Astrocyte (in vitro differentiated cells and primary cell): ENCODE data around the gene SLC30A4. TPM values are rescaled to one million over a fixed set of nuclear protein-coding genes. Genes with fewer than 3 reads are reported as not detected.
A peak's percentile ranks its signal among the peaks of the same experiment; 100 is the strongest.

Experiments
- DNase-seq: peaks from one replicate; pipeline ENCODE4 v3.0.0-alpha.2; 2010; ENCODE audit warnings: low read depth
- FAIRE-seq: peaks from 2 replicates; lab custom pipeline; 2011; peaks lifted over from hg19 to GRCh38; lab: Jason Lieb, UNC
- H2AFZ ChIP-seq: 2 replicates; pipeline ENCODE4 v1.6.0; 2012; ENCODE audit warnings: low read depth, low read length, inconsistent platforms
- H3K27ac ChIP-seq: 2 replicates; pipeline ENCODE4 v1.5.1; 2011; ENCODE audit warnings: low read depth, low read length, inconsistent platforms
- H3K27me3 ChIP-seq: 2 replicates; pipeline ENCODE4 v1.6.0; 2011; ENCODE audit warnings: low read length, inconsistent platforms; ENCODE audit not compliant: insufficient read depth
- H3K36me3 ChIP-seq: 2 replicates; pipeline ENCODE4 v1.5.1; 2011; ENCODE audit warnings: low read length, inconsistent platforms; ENCODE audit not compliant: insufficient read depth
- H3K4me1 ChIP-seq: 2 replicates; pipeline ENCODE4 v1.5.1; 2011; ENCODE audit warnings: low read length, inconsistent platforms; ENCODE audit not compliant: insufficient read depth
- H3K4me2 ChIP-seq: 2 replicates; pipeline ENCODE4 v1.6.0; 2012; ENCODE audit warnings: low read length, inconsistent platforms
- H3K4me3 ChIP-seq: 2 replicates; pipeline ENCODE4 v1.5.1; 2011; ENCODE audit warnings: low read depth, mild to moderate bottlenecking, low read length, inconsistent platforms; ENCODE audit not compliant: insufficient read depth
- H3K79me2 ChIP-seq: 2 replicates; pipeline ENCODE4 v1.6.0; 2012; ENCODE audit warnings: mild to moderate bottlenecking, low read length, inconsistent platforms; ENCODE audit not compliant: insufficient read depth
- H3K9ac ChIP-seq: 2 replicates; pipeline ENCODE4 v1.6.0; 2012; ENCODE audit warnings: mild to moderate bottlenecking, low read length, inconsistent platforms
- H3K9me3 ChIP-seq: 2 replicates; pipeline ENCODE4 v1.5.1; 2012; ENCODE audit warnings: low read depth, mild to moderate bottlenecking, low read length, inconsistent platforms; ENCODE audit not compliant: insufficient read depth
- H4K20me1 ChIP-seq: 2 replicates; pipeline ENCODE4 v1.6.0; 2012; ENCODE audit warnings: low read length, inconsistent platforms; ENCODE audit not compliant: insufficient read depth
- H3K27ac Mint-ChIP-seq: one replicate; pipeline ENCODE4 v1.8.0; 2021; ENCODE audit warnings: mild to moderate bottlenecking, mixed read lengths; ENCODE audit not compliant: unreplicated experiment
- H3K27me3 Mint-ChIP-seq: one replicate; pipeline ENCODE4 v1.8.0; 2021; ENCODE audit warnings: low read depth, mixed read lengths; ENCODE audit not compliant: unreplicated experiment
- H3K36me3 Mint-ChIP-seq: one replicate; pipeline ENCODE4 v1.8.0; 2021; ENCODE audit warnings: low read depth, mixed read lengths; ENCODE audit not compliant: unreplicated experiment
- H3K4me1 Mint-ChIP-seq: one replicate; pipeline ENCODE4 v1.8.0; 2021; ENCODE audit warnings: low read depth, mixed read lengths; ENCODE audit not compliant: unreplicated experiment
- H3K4me3 Mint-ChIP-seq: one replicate; pipeline ENCODE4 v1.8.0; 2021; ENCODE audit warnings: mild to moderate bottlenecking, moderate library complexity, mixed read lengths; ENCODE audit not compliant: unreplicated experiment
- H3K9me3 Mint-ChIP-seq: one replicate; pipeline ENCODE4 v1.8.0; 2021; ENCODE audit warnings: mild to moderate bottlenecking, mixed read lengths; ENCODE audit not compliant: unreplicated experiment
- EZH2 ChIP-seq: IDR thresholded peaks from 2 replicates; pipeline ENCODE4 v1.6.1; 2012; ENCODE audit warnings: mild to moderate bottlenecking, low read length, inconsistent platforms; ENCODE audit not compliant: insufficient read depth
- total RNA-seq: library from RNA; stranded (reverse); gene quantifications from 2 replicates; pipeline ENCODE4 v1.2.1, GENCODE V29; 2021
- TF ChIP-seq, protein P1 (sequence below): IDR thresholded peaks from 2 replicates; pipeline ENCODE4 v1.5.1; 2011; ENCODE audit warnings: low read depth, mild to moderate bottlenecking, inconsistent platforms, low read length, moderate library complexity; ENCODE audit not compliant: insufficient read depth

SLC30A4 gene
- total RNA-seq, 1 donor from 2014 or later = 8.0 TPM

DNA sequence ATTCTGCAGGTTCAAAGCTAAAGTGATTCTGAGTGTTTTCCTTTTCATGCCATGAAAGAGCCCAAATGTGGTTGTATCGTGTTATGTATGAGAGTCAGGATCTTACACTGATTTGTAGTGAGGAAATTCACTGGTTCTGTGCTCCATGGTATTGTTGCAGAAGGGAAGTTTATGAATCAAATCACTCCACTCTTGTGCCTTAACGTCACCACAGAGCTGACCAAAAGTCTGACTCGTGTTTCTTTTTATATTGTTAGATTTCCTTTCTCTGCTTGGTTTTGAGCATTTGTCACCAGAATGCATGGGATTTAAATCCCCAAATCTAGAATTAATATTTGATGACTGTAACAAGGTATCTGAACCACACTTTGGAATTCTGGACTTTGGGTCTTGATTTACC, 29.1 kb upstream of the SLC30A4 start:
- Histone ChIP-seq H2AFZ (no peak overlapping the region), H3K4me3 (no peak overlapping the region), H3K27me3 (peaks cover 5% of the 10 kb centered on the region), H4K20me1 (no peaks in the 10 kb centered on the region), H3K27ac (no peak overlapping the region), H3K79me2 (no peaks in the 10 kb centered on the region), H3K9me3 (no peaks in the 10 kb centered on the region), H3K4me2 (no peak overlapping the region), H3K4me1 (peaks cover 3% of the 10 kb centered on the region), H3K36me3 (no peaks in the 10 kb centered on the region), H3K9ac (no peak overlapping the region)
- H3K9me3 Mint-ChIP-seq = peaks cover 1% of the 10 kb centered on the region
- H3K27ac Mint-ChIP-seq = no peak overlapping the region
- peaks cover 12% of the 10 kb centered on the region for H3K27me3 Mint-ChIP-seq
- TF ChIP-seq, protein P1, sequence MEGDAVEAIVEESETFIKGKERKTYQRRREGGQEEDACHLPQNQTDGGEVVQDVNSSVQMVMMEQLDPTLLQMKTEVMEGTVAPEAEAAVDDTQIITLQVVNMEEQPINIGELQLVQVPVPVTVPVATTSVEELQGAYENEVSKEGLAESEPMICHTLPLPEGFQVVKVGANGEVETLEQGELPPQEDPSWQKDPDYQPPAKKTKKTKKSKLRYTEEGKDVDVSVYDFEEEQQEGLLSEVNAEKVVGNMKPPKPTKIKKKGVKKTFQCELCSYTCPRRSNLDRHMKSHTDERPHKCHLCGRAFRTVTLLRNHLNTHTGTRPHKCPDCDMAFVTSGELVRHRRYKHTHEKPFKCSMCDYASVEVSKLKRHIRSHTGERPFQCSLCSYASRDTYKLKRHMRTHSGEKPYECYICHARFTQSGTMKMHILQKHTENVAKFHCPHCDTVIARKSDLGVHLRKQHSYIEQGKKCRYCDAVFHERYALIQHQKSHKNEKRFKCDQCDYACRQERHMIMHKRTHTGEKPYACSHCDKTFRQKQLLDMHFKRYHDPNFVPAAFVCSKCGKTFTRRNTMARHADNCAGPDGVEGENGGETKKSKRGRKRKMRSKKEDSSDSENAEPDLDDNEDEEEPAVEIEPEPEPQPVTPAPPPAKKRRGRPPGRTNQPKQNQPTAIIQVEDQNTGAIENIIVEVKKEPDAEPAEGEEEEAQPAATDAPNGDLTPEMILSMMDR = no peak
- TF ChIP-seq EZH2 = no peak
- H3K36me3 Mint-ChIP-seq = no peaks in the 10 kb centered on the region
- no peak for DNase-seq
- H3K4me1 Mint-ChIP-seq = no peaks in the 10 kb centered on the region
- no peak overlapping the region for H3K4me3 Mint-ChIP-seq
- no peak for FAIRE-seq

DNA sequence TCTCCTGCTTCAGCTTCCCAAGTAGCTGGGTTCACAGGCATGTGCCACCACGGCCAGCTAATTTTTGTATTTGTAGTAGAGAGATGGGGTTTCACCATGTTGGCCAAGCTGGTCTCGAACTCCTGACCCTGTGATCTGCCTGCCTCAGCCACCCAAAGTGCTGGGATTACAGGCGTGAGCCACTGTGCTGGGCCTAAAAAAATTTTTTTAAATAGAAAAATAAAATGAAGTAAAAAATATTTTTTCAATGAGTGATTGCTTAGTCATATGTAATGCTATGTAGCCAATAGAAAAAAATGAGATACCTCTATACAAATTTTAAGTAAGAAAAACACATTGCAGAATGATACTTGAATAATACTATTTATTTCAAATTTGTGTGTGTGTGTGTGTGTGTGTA, 27.9 kb upstream of the SLC30A4 start:
- Mint-ChIP-seq H3K4me3 (no peak overlapping the region), H3K27me3 (peaks cover 8% of the 10 kb centered on the region), H3K4me1 (no peaks in the 10 kb centered on the region), H3K9me3 (peaks cover 1% of the 10 kb centered on the region), H3K36me3 (no peaks in the 10 kb centered on the region), H3K27ac (no peak overlapping the region)
- peak overlapping the region; percentile 50 for H3K27ac ChIP-seq
- H3K4me1 ChIP-seq = peaks cover 3% of the 10 kb centered on the region
- H4K20me1 ChIP-seq = no peaks in the 10 kb centered on the region
- no peak overlapping the region for H3K9ac ChIP-seq
- no peaks in the 10 kb centered on the region for H3K79me2 ChIP-seq
- H3K4me2 ChIP-seq = no peak overlapping the region
- DNase-seq (peak; percentile 22), FAIRE-seq (no peak)
- no peaks in the 10 kb centered on the region for H3K9me3 ChIP-seq
- H2AFZ ChIP-seq = no peak overlapping the region
- H3K27me3 ChIP-seq = no peaks in the 10 kb centered on the region
- H3K36me3 ChIP-seq = no peaks in the 10 kb centered on the region
- no peak overlapping the region for H3K4me3 ChIP-seq
- TF ChIP-seq, protein P1 = no peak
- no peak for TF ChIP-seq EZH2

DNA sequence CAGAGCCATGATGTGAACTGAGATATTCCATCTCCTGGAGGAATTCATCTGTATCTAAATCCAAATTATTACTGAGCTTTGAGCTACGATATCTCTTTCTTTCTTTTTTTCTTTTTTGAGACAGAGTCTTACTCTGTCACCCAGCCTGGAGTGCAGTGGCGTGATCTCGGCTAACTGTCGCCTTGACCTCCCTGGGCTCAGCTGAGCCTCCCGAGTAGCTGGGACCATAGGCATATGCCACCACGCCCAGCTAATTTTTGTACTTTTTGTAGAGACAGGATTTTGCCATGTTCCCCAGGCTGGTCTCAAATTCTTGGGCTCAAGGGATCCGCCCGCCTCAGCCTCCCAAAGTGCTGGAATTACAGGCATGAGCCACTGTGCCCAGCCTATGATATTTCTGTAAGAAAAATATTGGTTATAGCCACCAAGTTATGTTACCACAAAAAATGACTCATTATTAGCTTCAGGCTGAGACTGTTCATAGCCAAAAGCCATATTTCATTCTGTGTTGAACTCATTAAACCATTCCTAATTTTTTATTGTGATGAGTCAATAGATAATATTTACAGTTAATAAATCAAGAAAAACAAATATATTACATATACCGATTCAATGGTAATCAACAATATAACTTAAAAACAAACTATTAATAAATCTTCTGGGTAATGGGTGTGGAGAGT, 27.1 kb upstream of the SLC30A4 start:
- Histone ChIP-seq H3K4me1 (peaks cover 3% of the 10 kb centered on the region), H3K36me3 (no peaks in the 10 kb centered on the region), H3K9ac (no peak overlapping the region), H2AFZ (no peak overlapping the region), H3K27ac (peak overlapping the region; percentile 50), H3K4me3 (no peak overlapping the region), H3K9me3 (no peaks in the 10 kb centered on the region), H3K4me2 (peak overlapping the region; percentile 21), H4K20me1 (no peaks in the 10 kb centered on the region), H3K79me2 (no peaks in the 10 kb centered on the region), H3K27me3 (no peaks in the 10 kb centered on the region)
- peaks cover 6% of the 10 kb centered on the region for H3K27me3 Mint-ChIP-seq
- H3K9me3 Mint-ChIP-seq = peaks cover 1% of the 10 kb centered on the region
- no peaks in the 10 kb centered on the region for H3K36me3 Mint-ChIP-seq
- H3K4me1 Mint-ChIP-seq = no peaks in the 10 kb centered on the region
- no peak for FAIRE-seq
- no peak overlapping the region for H3K4me3 Mint-ChIP-seq
- TF ChIP-seq, protein P1 = no peak
- TF ChIP-seq EZH2 = no peak
- DNase-seq = peak; percentile 43
- H3K27ac Mint-ChIP-seq = no peak overlapping the region
